Fibroblast of lung (primary cell): ENCODE measurements around the gene ATCAY.

Source experiments
- CTCF ChIP-seq, 2 donors: IDR thresholded peaks in 1 of 2; conservative IDR thresholded peaks in 1 of 2; 1 replicate in 1 of 2; 2 replicates in 1 of 2; pipeline ENCODE4 v1.5.1; 2011 to 2012; ENCODE audit warnings: low read length in 2 of 2, control low read depth in 1 of 2, inconsistent platforms in 1 of 2, low read depth in 1 of 2, mild to moderate bottlenecking in 1 of 2
- EZH2 ChIP-seq: IDR thresholded peaks from 2 replicates; pipeline ENCODE4 v1.5.1; 2012; ENCODE audit warnings: low read length, control low read depth, mild to moderate bottlenecking; ENCODE audit errors: missing control alignments

GRCh38 chr19:3855320-3855719, 25.2 kb upstream of the ATCAY start:
- TF ChIP-seq EZH2 (no peak), CTCF (conservative IDR thresholded peaks at IDR 0.05 in 1 of 2, IDR thresholded peaks at IDR 0.05 in 1 of 2; ENCODE audit: low read depth in 1 of 2, low read length in 2 of 2) (no peak)
